SU-DHL-6 (cell line): ENCODE results near the gene TANGO6.

Source experiments
- EZH2phosphoT487 ChIP-seq: fragments of 200-600 bp; sonication (generic), shearing (Covaris generic); conservative IDR thresholded peaks from 2 replicates; pipeline ENCODE4 v1.6.1; 2018; ENCODE audit warnings: mild to moderate bottlenecking, antibody characterized with exemption, low read length, moderate library complexity, mixed read lengths
- TF ChIP-seq, protein P1 (sequence below): fragments of 200-600 bp; sonication (generic); IDR thresholded peaks from one replicate; pipeline ENCODE4 v1.5.1; 2017; ENCODE audit warnings: antibody characterized with exemption, mild to moderate bottlenecking, low read length, moderate library complexity; ENCODE audit not compliant: insufficient read depth, poor library complexity, severe bottlenecking

- TF ChIP-seq, protein P1, sequence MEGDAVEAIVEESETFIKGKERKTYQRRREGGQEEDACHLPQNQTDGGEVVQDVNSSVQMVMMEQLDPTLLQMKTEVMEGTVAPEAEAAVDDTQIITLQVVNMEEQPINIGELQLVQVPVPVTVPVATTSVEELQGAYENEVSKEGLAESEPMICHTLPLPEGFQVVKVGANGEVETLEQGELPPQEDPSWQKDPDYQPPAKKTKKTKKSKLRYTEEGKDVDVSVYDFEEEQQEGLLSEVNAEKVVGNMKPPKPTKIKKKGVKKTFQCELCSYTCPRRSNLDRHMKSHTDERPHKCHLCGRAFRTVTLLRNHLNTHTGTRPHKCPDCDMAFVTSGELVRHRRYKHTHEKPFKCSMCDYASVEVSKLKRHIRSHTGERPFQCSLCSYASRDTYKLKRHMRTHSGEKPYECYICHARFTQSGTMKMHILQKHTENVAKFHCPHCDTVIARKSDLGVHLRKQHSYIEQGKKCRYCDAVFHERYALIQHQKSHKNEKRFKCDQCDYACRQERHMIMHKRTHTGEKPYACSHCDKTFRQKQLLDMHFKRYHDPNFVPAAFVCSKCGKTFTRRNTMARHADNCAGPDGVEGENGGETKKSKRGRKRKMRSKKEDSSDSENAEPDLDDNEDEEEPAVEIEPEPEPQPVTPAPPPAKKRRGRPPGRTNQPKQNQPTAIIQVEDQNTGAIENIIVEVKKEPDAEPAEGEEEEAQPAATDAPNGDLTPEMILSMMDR, result no peak
- TF ChIP-seq EZH2phosphoT487, result no peak
Measured at GRCh38 chr16:68997564-68997963, 154.2 kb downstream of the TANGO6 start.
